HG03139 (cell line): Measurements from ENCODE around the gene SH3RF2.
A peak's percentile ranks its signal among the peaks of the same experiment; 100 is the strongest.

Experiments used
- ATAC-seq: cut with Tn5 transposase; IDR thresholded peaks from one replicate; pipeline ENCODE4 v1.9.1; 2021; ENCODE audit not compliant: unreplicated experiment

SH3RF2 gene

DNA sequence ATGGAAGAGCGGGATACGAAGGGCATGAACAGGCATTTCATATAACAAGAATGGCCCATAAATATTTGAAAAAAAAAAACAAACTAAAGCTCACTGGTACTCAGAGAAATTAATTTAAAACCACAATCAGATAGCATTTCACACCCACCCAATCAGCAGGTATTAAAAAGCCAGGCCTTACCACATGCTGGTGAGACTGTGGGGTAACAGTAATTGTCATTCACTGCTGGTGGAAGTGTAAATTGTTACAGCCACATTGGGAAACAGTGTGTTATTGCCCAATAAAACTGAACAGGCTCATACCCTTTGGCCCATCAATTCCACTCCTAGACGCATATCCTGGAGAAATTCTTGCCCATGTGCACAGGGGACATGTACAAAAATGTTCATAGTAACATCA is 103.0 kb downstream of the SH3RF2 start:
- ATAC-seq = no peak

DNA sequence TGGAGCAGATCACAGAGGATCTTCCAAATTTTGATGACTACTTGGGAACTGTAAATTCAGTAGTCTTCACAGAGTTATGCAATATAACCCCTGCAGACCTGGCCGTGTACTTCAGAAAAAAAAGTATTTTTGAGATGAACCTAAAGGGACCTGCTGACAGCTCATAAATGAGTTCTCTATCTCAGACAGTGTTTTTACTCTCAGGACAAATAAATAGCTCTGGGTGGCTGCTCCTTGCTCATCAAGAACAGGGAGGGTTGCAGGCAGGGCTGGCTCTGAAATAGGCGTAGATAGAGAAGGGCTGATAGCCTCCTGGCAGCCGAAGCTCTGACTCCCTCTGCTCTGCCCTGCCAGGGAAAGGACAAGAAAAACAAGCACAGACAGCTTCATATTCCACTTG is 104.1 kb downstream of the SH3RF2 start:
- no peak for ATAC-seq

DNA sequence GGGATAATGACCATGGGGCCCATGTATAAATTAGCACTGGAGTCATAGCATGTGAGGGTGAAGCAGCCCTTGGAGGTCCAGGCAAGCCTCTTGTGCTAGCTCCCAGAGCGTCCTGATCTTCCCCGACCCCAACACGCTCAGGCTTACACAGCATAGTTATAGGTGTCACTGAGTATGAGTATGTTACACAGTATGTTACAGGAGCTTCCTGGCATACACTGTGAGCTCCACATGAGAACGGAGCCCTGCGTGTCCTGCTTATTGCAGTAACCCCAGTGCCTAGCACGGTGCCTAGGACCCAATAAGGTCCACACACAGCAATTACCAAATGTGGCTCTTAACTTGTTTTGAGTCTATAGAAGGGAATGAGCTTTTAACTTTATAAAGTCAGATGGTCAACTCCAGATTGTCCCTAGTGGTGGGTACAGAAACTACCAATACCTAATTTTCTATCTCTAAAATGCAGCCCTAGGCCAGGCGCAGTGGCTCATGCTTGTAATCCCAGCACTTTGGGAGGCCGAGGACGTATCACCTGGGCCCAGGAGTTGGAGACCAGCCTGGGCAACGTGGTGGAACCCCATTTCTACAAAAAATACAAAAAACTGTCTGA is 104.9 kb downstream of the SH3RF2 start:
- no peak for ATAC-seq

DNA sequence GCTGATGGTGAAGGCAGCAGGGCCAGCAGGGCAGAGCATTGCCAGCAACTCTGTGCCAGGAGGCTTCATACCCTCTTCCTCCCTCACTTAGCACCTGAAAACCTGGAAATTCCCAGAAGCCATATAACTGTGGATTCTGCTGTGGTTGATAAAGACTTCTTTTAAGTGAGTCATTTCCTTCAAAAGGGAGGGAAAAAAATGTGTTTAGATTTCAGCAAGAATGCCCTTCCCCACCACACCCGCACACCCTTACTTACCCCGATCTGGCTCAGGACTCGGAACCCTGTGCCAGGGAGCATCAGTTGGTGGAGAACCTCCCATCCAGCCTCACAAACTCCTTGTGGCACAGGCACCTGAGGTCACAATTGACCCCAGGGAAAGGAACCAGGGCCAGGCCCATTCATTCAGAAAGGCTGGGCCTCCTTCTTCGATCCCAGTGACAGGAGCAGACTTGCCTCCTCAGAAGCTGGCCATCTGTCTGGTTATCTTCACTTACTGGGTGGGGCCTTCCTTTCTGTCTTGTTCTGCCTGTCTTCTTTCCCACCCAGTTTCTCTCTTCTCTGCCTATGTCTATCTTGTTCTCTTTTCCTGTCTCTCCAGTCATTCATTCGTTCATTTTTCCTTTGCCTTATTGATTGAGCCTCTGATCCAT is 106.4 kb downstream of the SH3RF2 start:
- no peak for ATAC-seq

DNA sequence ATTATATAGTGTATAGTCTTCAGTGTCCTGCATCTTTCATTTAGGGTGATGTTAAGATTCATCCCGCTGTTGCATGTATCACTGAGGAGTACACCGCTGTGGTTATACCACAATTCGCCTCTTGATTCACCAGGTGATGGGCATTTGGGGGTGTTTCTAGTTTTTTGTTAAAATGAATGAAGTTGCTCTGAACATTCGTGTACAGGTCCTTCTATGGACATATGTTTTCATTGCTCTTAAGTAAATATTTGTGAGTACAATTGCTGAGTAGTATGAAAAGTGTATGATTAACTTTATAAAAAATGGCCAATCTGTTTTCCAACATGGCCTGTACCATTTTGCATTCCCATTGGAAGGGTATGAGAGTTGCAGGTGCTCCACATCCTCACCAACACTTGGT is 107.3 kb downstream of the SH3RF2 start:
- no peak for ATAC-seq

DNA sequence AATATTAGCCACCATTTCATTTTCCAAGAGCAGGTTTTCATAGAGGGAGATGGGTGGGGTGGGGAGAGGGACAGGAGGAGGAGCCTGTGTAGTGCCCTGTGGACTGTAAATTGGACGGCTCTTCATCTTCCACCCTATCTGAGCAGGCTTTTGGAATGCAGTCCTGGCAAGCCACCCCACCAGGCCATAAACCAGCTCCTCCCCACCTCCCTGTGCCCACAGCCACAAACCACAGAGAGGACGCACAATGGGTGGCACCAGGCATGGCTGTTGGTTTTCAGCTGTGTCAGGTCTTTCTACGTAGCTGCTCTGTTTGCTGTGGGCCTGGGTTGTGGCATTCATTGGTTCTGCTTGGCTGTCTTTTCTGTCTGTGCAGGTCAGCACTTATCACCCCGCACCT is 111.0 kb downstream of the SH3RF2 start:
- no peak for ATAC-seq

DNA sequence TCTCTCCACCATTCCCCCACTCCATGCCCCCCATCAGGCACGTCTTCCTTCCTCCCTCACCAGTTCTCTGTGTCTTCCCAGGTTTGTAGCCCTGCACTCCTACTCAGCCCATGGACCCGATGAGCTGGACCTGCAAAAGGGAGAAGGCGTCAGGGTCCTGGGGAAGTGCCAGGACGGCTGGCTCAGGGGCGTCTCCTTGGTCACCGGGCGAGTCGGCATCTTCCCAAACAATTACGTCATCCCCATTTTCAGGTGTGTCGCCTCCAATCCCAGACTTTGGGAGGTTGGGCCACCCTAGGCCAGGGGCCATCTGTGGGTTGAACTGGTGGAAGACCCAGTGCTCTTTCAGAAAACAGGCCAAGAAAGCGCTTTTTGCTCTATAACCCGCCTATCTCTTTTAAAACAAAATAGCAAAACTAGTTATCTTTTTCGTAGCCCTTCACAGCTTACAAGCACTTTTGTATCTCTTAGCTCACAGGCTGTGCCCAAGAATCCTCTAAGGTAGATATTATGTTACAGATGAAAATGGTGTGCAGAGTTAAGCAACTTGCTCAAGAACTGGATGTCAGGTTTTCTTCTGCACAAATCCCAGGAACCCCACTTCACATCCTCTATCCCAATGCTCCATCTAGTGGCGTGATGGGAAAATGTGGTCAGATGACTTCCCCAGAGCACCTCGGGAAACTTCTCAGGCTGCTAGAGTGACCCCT is 112.8 kb downstream of the SH3RF2 start:
- ATAC-seq = no peak

DNA sequence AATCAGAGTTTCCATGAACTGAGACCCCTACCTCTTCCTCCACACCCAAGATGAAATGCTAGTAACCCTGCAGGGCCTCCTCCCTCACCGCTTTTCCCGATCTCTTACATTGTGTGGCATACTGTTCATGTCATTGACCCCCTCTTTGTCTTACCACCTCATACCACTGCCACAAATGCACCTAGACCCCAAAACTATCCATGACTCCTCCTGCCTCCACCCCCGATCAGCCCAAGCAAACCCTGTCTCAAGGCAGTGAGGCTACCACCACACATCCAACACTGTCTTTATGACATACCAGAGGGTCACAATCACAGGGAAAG is 113.3 kb downstream of the SH3RF2 start:
- ATAC-seq = no peak

DNA sequence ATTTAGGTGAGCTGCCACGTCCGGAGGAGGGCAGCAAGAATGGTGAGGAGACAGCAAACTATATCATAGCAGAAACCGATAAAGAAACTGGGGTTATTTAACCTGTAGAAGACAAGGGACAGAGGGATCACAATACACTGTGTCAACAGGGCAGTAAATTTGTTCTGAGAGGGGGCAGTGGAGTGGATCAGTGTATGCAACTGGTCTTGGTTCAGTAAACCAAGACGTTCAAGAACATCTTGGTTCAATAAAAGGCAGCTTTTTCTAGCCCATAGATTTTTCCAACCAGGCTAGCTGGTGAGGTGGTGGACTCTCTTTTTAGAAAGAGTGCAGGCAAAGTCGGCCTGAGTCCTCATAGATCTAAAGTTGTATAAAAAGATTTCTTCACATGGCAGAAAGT is 113.7 kb downstream of the SH3RF2 start:
- no peak for ATAC-seq

DNA sequence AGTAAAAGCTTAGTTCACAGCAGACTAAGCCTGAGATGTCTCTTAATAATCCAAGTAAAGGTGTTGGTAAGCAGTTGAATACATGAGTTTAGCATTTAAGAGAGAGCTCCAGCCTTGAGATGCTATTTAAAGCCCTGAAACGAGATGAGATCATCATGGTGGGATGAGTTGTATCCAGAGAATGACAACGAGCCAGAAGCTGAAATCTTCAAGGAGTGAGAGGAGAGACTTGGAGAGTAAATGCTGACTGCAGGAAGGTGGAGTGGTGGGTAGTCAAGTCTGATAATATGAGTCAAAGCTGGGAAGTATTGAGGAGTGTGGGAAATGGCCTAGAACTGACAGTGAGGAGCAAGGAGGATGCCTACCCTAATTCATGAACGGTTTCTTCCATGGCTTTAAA is 115.3 kb downstream of the SH3RF2 start:
- ATAC-seq = no peak

DNA sequence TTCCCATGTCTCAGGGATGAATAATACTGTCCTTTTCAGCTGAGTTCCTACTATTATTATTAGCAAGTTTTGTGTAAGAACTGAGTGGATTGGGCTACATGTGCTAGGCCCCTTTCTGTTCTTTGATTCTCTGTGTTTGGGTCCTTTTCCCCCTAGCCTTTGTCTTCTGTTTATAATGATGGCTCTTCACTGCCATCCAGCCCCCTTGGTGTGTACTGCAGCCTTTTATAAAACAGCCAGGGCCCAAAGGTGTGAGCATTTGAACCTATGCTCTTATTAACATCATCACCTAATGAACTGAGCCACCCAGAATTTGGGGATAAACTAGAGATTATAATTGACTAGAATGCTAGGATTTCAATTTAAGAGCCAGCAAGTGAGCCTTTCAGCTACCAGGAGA is 116.4 kb downstream of the SH3RF2 start:
- no peak for ATAC-seq

DNA sequence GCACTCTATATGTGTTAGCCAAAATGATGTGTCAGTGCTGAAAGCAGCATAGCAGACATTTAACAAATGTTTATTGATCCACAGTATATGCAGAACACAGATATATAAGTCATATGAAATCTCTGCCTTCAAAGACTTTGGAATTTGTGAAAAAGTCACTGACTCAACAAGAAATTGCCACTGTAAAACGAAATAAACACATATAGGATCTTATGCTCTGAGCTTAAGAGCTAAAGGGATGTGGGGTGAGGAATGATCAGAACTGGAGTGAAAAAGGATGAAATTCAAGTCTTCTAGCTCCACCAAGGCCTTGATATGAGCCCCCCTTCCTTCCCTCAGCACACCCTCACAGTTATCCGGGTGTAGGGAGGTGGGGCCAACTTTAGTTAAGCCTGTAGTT is 119.1 kb downstream of the SH3RF2 start:
- no peak for ATAC-seq

DNA sequence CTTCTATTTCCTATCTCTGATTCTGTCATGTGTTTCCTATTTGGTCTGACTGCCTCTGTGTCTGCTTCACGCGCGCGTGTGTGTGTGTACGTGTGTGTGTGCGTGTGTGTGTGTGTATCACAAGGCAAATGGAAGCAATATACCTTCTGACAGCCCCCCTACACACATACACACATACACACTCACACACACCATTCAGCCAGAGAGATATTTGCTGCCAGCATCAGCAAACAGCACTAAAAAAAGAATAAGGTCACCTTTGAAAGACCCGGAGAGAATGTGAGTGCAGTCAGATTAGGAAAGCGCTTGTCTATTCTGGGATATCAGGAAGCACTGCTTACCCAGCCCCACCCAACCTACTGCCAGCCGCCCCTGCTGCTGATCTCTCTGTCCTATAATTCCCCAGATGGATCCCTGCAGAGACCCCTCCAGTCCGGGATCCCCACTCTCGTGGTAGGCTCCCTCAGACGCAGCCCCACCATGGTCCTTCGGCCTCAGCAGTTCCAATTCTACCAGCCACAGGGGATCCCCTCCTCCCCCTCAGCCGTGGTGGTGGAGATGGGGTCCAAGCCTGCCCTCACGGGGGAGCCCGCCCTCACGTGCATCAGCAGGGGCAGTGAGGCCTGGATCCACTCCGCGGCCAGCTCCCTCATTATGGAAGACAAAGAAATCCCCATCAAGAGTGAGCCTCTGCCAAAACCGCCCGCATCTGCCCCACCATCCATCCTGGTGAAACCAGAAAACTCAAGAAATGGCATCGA is 123.3 kb downstream of the SH3RF2 start:
- ATAC-seq = no peak

DNA sequence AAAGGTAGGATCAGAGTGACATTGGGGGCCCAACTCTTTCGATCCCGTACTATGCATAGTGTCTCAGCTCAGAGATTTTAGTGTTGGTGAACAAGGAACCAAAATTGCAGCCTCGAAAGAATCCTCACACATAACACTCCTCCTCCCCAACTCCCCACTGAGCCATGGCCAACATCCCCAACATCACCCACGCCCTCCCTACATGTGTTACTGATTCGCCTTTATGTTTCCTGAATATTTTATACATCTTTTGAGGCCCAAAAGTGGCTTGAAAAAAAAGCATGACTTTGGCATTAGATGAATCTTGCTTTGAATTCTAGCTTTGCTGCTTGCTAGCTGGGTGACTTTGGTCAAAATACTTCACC is 123.8 kb downstream of the SH3RF2 start:
- no peak for ATAC-seq

DNA sequence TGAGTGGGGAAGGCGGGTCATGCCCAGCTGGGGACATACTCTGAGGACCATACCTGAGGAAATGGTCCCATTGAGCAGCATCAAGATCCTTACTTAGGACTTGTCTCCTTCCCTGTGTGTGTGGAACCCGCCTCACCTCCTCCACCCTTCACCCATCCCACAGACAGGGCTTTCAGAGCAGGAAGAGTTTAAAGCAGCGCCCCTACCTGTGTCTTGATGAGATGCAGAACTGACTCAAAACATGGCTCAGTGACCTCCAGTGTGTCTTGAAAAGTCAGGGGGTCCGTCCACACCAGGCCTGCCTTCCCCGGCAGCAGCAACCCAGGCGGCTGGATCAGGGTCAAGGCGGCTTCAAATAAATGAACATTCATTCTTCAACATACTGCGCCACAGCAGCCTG is 130.6 kb downstream of the SH3RF2 start:
- no peak for ATAC-seq

DNA sequence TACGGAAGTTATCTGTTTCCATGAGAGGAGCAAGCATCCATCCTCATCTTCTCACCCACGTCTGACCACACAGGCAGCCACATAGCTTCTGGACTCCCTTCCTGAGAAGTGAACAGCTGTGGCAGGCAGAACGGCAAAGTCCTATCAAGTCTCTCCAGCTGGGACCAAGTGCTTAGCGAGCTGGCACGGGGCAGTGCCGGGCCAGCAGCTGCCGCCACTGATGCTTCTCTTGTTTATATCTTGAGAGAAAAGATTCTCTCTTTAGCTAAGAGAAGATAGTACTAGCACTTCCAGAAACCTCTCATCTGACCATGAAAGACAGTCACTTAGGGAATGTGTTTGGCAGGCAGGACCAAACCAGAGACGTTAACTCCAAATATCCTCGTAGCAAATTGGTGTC is 131.8 kb downstream of the SH3RF2 start:
- no peak for ATAC-seq

DNA sequence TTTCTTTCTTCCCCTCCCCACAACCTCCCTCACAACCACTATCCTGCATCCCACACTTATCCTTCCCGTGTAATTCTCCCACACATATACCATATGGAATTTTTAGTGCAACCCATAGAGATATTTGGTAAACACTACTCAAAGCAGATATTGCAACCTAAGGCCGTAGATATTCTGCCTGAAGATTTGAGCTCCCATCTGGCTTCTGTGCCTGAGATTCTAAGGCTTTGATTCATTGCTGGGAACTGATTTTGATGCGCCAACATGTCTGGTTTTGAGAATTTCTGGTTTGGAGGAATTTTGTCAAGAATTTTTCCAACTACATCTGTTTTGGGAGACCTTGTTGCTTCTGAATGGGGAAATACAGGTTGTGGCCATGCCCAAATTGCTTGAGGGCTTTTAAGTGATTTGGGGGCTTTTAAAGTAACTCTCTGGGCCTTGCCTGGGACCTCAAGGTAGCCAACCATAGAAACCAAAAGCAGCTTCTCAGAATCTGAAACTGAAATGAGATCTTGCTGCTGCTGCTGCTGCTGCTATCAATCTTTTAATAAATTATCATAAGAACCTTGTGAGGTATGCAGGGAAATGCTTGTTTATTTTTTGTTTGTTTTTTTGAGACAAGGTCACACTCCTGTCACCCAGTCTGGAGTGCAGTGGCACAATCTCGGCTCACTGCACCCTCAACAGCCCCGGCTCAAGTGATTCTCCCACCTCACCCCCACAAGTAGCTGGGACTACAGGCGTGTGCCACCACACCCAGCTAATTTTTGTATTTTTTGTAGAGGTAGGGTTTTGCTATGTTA is 132.8 kb downstream of the SH3RF2 start:
- peak; percentile 45 for ATAC-seq

DNA sequence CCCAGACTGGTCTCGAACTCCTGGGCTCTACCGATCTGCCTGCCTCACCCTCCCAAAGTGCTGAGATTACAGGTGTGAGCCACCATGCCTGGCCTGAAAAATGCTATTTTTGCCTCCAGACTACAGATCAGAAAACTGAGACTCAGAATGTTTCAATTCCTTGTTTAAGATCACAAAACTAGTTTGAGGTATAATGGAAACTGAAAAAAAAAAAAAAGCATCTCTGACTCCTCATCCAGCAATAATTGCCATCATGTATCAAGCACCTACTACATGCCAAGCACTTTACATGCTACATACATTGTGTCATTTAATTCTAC is 133.4 kb downstream of the SH3RF2 start:
- no peak for ATAC-seq

DNA sequence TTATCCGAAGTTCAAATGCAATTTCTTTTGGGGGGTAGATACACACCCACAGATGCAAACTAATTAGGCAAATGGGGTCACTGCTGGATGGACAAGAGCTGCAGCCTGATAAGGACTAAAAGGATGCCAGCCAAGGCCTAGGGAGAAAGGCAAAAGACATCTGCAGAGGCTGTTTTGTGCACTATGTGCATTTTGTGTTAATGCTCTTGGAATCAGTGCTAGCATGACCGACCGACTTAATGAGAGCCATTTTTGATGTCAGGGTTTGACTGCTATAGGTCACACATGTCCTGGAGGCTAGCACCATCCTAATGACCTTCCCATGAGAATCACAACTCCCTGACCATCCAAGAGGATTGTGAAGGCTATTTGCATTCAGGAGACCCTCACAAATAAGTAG is 134.4 kb downstream of the SH3RF2 start:
- ATAC-seq = no peak

DNA sequence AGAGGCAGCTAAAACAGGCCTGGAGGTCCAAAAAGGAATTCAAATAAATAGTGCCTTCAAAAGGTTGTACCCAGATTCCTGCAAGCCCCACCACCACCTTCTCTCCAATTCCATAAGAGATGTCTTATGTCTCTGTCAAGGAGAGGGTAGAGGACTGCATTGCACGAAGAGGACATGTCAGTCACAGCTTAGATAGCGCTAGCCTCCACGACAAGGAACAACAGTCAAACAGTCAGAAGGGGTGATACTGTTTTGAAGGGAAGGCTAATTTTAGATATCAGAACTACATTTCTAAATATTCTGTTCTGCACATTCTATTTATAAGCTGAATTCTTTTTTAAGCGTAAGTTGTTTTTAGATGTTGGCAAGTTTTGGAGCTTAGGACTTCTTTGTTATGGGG is 134.8 kb downstream of the SH3RF2 start:
- no peak for ATAC-seq

DNA sequence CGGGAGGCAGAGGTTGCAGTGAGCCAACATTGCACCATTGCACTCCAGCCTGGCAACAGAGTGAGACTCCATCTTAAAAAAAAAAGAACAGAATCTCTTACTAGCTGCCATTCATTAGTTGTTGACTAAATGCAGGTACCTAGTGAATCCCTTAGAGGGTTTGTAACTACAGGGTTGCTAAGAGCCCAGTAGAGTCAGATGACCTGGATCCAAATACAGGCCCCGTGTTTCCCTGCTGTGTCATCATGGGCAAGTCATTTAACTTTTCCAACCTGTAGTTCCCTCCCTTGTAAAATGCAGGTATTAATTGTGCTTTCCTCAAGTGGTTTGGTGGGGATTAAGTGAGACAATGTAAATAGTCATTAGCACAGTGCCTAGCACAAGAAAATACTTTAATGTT is 136.2 kb downstream of the SH3RF2 start:
- ATAC-seq = no peak
